IMR-90 (cell line): ENCODE measurements around the gene SGCE. TPM values are rescaled to one million over a fixed set of nuclear protein-coding genes. Genes with fewer than 3 reads are reported as not detected.

Source experiments
- ATAC-seq: fragments of 200-7000 bp; cut with Tn5 transposase; 2 replicates; pipeline ENCODE4 v1.9.1; 2020; ENCODE audit warnings: low read depth, mild to moderate bottlenecking, moderate library complexity
- BruUV-seq: library from RNA; stranded (reverse); fragments of 400-500 nt; replicated peaks from 2 replicates; lab custom pipeline; 2021; lab: Mats Ljungman, UMichigan
- CTCF ChIA-PET: fragments of 300-600 bp; formaldehyde crosslinking; extraction: SDS; loops from one replicate; lab custom pipeline; 2021; ENCODE audit warnings: antibody characterized with exemption; lab: Yijun Ruan, JAX
- POLR2A ChIA-PET: fragments of 300-600 bp; sonication (Branson Sonifier 250); formaldehyde crosslinking; loops from one replicate; lab custom pipeline; 2022; ENCODE audit warnings: antibody characterized with exemption; ENCODE audit not compliant: unreplicated experiment; lab: Charles Lee
- DNase-seq: peaks from one replicate; pipeline ENCODE4 v3.0.0; 2013
- H2AFZ ChIP-seq: replicated peaks from 2 replicates; pipeline ENCODE3; 2013; ENCODE audit warnings: low read length, mild to moderate bottlenecking; ENCODE audit not compliant: poor library complexity
- H2AK5ac ChIP-seq: 2 replicates; pipeline ENCODE4 v1.6.1; 2013; ENCODE audit warnings: low read depth, low read length, inconsistent platforms
- H2AK9ac ChIP-seq: replicated peaks from 2 replicates; pipeline ENCODE3; 2013; ENCODE audit warnings: mild to moderate bottlenecking, low read depth, low read length, moderate library complexity; ENCODE audit not compliant: poor library complexity
- H2BK120ac ChIP-seq: 2 replicates; pipeline ENCODE4 v1.6.1; 2013; ENCODE audit warnings: low read depth, low read length, inconsistent platforms
- H2BK15ac ChIP-seq: 3 replicates; pipeline ENCODE4 v1.6.1; 2013; ENCODE audit warnings: low read depth, low read length, inconsistent platforms
- H2BK20ac ChIP-seq: 2 replicates; pipeline ENCODE4 v1.6.1; 2013; ENCODE audit warnings: low read depth, mild to moderate bottlenecking, inconsistent platforms, low read length, moderate library complexity
- H2BK5ac ChIP-seq: 2 replicates; pipeline ENCODE4 v1.6.1; 2013; ENCODE audit warnings: mild to moderate bottlenecking, low read depth, low read length, inconsistent platforms; ENCODE audit not compliant: poor library complexity, severe bottlenecking
- H3K14ac ChIP-seq: replicated peaks from 2 replicates; pipeline ENCODE4 v1.6.1; 2013; ENCODE audit warnings: low read depth, low read length, inconsistent platforms
- H3K18ac ChIP-seq: 2 replicates; pipeline ENCODE4 v1.6.1; 2013; ENCODE audit warnings: low read depth, low read length, control low read depth
- H3K23ac ChIP-seq: 2 replicates; pipeline ENCODE4 v1.6.1; 2013; ENCODE audit warnings: low read depth, low read length, inconsistent platforms
- H3K27ac ChIP-seq: 2 replicates; pipeline ENCODE4 v1.5.1; 2013; ENCODE audit warnings: mild to moderate bottlenecking, control low read depth, low read length; ENCODE audit not compliant: insufficient read depth
- H3K27me3 ChIP-seq: 2 replicates; pipeline ENCODE4 v1.6.1; 2013; ENCODE audit warnings: low read length; ENCODE audit not compliant: control insufficient read depth, insufficient read depth
- H3K36me3 ChIP-seq: 2 replicates; pipeline ENCODE4 v1.6.1; 2013; ENCODE audit warnings: low read length, mixed read lengths; ENCODE audit not compliant: control insufficient read depth, insufficient read depth
- H3K4ac ChIP-seq: 2 replicates; pipeline ENCODE4 v1.6.1; 2013; ENCODE audit warnings: low read depth, low read length, inconsistent platforms
- H3K4me1 ChIP-seq: 2 replicates; pipeline ENCODE4 v1.6.1; 2013; ENCODE audit warnings: low read length, mixed read lengths; ENCODE audit not compliant: control insufficient read depth, insufficient read depth
- H3K4me2 ChIP-seq: 2 replicates; pipeline ENCODE4 v1.6.1; 2013; ENCODE audit warnings: low read depth, mild to moderate bottlenecking, control low read depth, low read length, moderate library complexity
- H3K4me3 ChIP-seq: 2 replicates; pipeline ENCODE4 v1.5.1; 2013; ENCODE audit warnings: low read depth, mild to moderate bottlenecking, control low read depth, low read length, moderate library complexity; ENCODE audit not compliant: insufficient read depth
- H3K56ac ChIP-seq: 2 replicates; pipeline ENCODE4 v1.6.1; 2013; ENCODE audit warnings: low read length, inconsistent platforms; ENCODE audit not compliant: insufficient read depth; ENCODE audit errors: extremely low read depth
- H3K79me1 ChIP-seq, 2 experiments: 2 replicates each; pipeline ENCODE4 v1.6.1; 2013; ENCODE audit warnings: low read length in 2 of 2, inconsistent platforms in 1 of 2, low read depth in 1 of 2
- H3K9ac ChIP-seq: 2 replicates; pipeline ENCODE4 v1.6.1; 2013; ENCODE audit warnings: low read depth, low read length, control low read depth
- H3K9me1 ChIP-seq: 2 replicates; pipeline ENCODE4 v1.6.1; 2013; ENCODE audit warnings: low read length, inconsistent platforms; ENCODE audit not compliant: insufficient read depth
- H3K9me3 ChIP-seq: 2 replicates; pipeline ENCODE4 v1.6.1; 2013; ENCODE audit warnings: low read length; ENCODE audit not compliant: control insufficient read depth, insufficient read depth
- H4K20me1 ChIP-seq: 2 replicates; pipeline ENCODE4 v1.6.1; 2013; ENCODE audit warnings: low read length, inconsistent platforms; ENCODE audit not compliant: insufficient read depth
- H4K5ac ChIP-seq: 2 replicates; pipeline ENCODE4 v1.6.1; 2013; ENCODE audit warnings: mild to moderate bottlenecking, low read depth, low read length, control low read depth
- H4K8ac ChIP-seq, 2 experiments: 2 replicates each; pipeline ENCODE4 v1.6.1; 2013; ENCODE audit warnings: low read depth in 2 of 2, low read length in 2 of 2, control low read depth in 1 of 2, inconsistent platforms in 1 of 2
- H4K91ac ChIP-seq: 2 replicates; pipeline ENCODE4 v1.6.1; 2013; ENCODE audit warnings: low read depth, low read length, inconsistent platforms; ENCODE audit not compliant: insufficient read depth
- BHLHE40 ChIP-seq: fragments of 150-350 bp; IDR thresholded peaks from 2 replicates; pipeline ENCODE4 v1.6.1; 2016; ENCODE audit warnings: mild to moderate bottlenecking, low read depth, low read length
- CEBPB ChIP-seq: IDR thresholded peaks from 2 replicates; pipeline ENCODE4 v1.6.1; 2012; ENCODE audit warnings: low read depth, low read length, improper control_type of control experiment
- CHD1 ChIP-seq: IDR thresholded peaks from 2 replicates; pipeline ENCODE4 v1.6.1; 2012; ENCODE audit warnings: low read depth, low read length, improper control_type of control experiment
- FOS ChIP-seq: fragments of 150-350 bp; IDR thresholded peaks from 2 replicates; pipeline ENCODE4 v1.6.1; 2016; ENCODE audit warnings: low read depth, low read length
- MAFK ChIP-seq: IDR thresholded peaks from 2 replicates; pipeline ENCODE4 v1.6.1; 2012; ENCODE audit warnings: low read depth, low read length, improper control_type of control experiment
- MAZ ChIP-seq: IDR thresholded peaks from 2 replicates; pipeline ENCODE4 v1.6.1; 2012; ENCODE audit warnings: low read depth, mild to moderate bottlenecking, low read length, improper control_type of control experiment, moderate library complexity, borderline replicate concordance
- MXI1 ChIP-seq: IDR thresholded peaks from 2 replicates; pipeline ENCODE4 v1.6.1; 2012; ENCODE audit warnings: low read depth, mild to moderate bottlenecking, low read length, moderate library complexity, borderline replicate concordance
- NFE2L2 ChIP-seq: fragments of 150-350 bp; IDR thresholded peaks from 2 replicates; pipeline ENCODE4 v1.6.1; 2016; ENCODE audit warnings: low read depth, mild to moderate bottlenecking, low read length
- POLR2A ChIP-seq: IDR thresholded peaks from 2 replicates; pipeline ENCODE4 v1.6.1; 2012; ENCODE audit warnings: mild to moderate bottlenecking, low read depth, low read length
- RAD21 ChIP-seq: IDR thresholded peaks from 2 replicates; pipeline ENCODE4 v1.6.1; 2012; ENCODE audit warnings: low read length, improper control_type of control experiment
- RCOR1 ChIP-seq: IDR thresholded peaks from 2 replicates; pipeline ENCODE4 v1.6.1; 2012; ENCODE audit warnings: mild to moderate bottlenecking, low read length, improper control_type of control experiment; ENCODE audit not compliant: insufficient replicate concordance
- RFX5 ChIP-seq: IDR thresholded peaks from 2 replicates; pipeline ENCODE4 v1.8.0; 2012; ENCODE audit warnings: low read depth, mild to moderate bottlenecking, low read length, moderate library complexity
- SMC3 ChIP-seq: fragments of 150-350 bp; IDR thresholded peaks from 2 replicates; pipeline ENCODE4 v1.6.1; 2016; ENCODE audit warnings: low read depth, mild to moderate bottlenecking, antibody characterized with exemption, low read length, moderate library complexity
- WGBS, 2 experiments: methylation state at CpG; one replicate each; pipeline versions ENCODE4 v1.1.5 to v1.1.7; 2013; ENCODE audit warnings: missing lambda C conversion rate in 2 of 2; ENCODE audit not compliant: insufficient read length in 1 of 2; ENCODE audit errors: extremely low coverage in 2 of 2; 5-methylcytosine and 5-hydroxymethylcytosine counted together
- dilution Hi-C: fragments of 300-500 bp; cut with HindIII; formaldehyde crosslinking; loops from one replicate; pipeline ENCODE4 v1.14.3; 2018; ENCODE audit warnings: low sequenced_read_pairs; ENCODE audit not compliant: unreplicated experiment
- in situ Hi-C: fragments of 300-500 bp; cut with MboI; formaldehyde crosslinking; loops from 3 replicates; pipeline ENCODE4 v1.14.3; 2019; ENCODE audit warnings: low sequenced_read_pairs, inconsistent platforms, mixed read lengths
- intact Hi-C: fragments of 100-400 bp; cut with micrococcal nuclease; formaldehyde crosslinking; loops from 2 replicates; pipeline ENCODE4 v1.10.0; 2022
- polyA plus RNA-seq, 3 experiments: library from polyadenylated mRNA; depleted of rRNA; stranded (reverse); fragments of >200 nt; gene quantifications; 2 replicates each; pipeline ENCODE4 v1.2.3, GENCODE V29; 2012; ENCODE audit warnings: low replicate concordance in 1 of 3
- total RNA-seq: library from RNA; depleted of rRNA; stranded (reverse); fragments of >200 nt; gene quantifications from 2 replicates; pipeline ENCODE4 v1.2.3, GENCODE V29; 2012
- TF ChIP-seq, protein P1 (sequence below): fragments of 150-350 bp; IDR thresholded peaks from 2 replicates; pipeline ENCODE4 v1.6.1; 2016; ENCODE audit warnings: low read depth, mild to moderate bottlenecking, low read length, moderate library complexity, borderline replicate concordance
- TF ChIP-seq, protein P2 (sequence below): conservative IDR thresholded peaks from 2 replicates; pipeline ENCODE4 v1.5.1; 2012; ENCODE audit warnings: mild to moderate bottlenecking, low read depth, low read length, improper control_type of control experiment
- TF ChIP-seq, protein P3 (sequence below): fragments of 150-350 bp; IDR thresholded peaks from 2 replicates; pipeline ENCODE4 v1.6.1; 2017; ENCODE audit warnings: mild to moderate bottlenecking, antibody characterized with exemption, low read length, low read depth

SGCE gene
- total and polyA plus RNA-seq, 2 of the 4 experiments (the other 2 are of a cell fraction), result 39.4 to 40.5 TPM

DNA sequence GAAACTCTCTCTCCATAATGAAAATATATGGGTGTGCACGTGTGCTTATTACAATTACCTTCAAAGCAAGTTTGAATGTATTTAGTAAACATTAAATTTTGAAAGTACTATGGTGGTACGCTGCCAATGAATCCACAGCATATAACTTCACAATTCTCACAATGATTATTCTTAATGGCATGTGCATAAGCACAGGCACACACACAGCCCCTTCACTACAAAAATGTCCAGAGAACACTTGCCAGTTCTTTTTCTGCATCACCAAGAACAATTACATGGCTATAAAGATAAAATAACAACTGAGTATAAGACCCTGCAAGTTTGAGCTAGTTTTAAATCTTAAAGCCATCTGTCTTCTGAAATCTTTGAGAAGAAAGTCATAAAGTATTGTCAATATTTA lies 22.2 kb downstream of the SGCE start:
- ChIA-PET POLR2A (no interaction called here), CTCF (no interaction called here)
- TF ChIP-seq, protein P1, sequence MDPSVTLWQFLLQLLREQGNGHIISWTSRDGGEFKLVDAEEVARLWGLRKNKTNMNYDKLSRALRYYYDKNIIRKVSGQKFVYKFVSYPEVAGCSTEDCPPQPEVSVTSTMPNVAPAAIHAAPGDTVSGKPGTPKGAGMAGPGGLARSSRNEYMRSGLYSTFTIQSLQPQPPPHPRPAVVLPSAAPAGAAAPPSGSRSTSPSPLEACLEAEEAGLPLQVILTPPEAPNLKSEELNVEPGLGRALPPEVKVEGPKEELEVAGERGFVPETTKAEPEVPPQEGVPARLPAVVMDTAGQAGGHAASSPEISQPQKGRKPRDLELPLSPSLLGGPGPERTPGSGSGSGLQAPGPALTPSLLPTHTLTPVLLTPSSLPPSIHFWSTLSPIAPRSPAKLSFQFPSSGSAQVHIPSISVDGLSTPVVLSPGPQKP, result no peak
- no peak for TF ChIP-seq MAFK
- no peak for TF ChIP-seq MAZ
- TF ChIP-seq BHLHE40, result no peak
- TF ChIP-seq POLR2A, result no peak
- TF ChIP-seq, protein P2, sequence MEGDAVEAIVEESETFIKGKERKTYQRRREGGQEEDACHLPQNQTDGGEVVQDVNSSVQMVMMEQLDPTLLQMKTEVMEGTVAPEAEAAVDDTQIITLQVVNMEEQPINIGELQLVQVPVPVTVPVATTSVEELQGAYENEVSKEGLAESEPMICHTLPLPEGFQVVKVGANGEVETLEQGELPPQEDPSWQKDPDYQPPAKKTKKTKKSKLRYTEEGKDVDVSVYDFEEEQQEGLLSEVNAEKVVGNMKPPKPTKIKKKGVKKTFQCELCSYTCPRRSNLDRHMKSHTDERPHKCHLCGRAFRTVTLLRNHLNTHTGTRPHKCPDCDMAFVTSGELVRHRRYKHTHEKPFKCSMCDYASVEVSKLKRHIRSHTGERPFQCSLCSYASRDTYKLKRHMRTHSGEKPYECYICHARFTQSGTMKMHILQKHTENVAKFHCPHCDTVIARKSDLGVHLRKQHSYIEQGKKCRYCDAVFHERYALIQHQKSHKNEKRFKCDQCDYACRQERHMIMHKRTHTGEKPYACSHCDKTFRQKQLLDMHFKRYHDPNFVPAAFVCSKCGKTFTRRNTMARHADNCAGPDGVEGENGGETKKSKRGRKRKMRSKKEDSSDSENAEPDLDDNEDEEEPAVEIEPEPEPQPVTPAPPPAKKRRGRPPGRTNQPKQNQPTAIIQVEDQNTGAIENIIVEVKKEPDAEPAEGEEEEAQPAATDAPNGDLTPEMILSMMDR, result no peak
- no peak for TF ChIP-seq MXI1
- no peak for TF ChIP-seq CEBPB
- TF ChIP-seq NFE2L2, result no peak
- TF ChIP-seq, protein P3, sequence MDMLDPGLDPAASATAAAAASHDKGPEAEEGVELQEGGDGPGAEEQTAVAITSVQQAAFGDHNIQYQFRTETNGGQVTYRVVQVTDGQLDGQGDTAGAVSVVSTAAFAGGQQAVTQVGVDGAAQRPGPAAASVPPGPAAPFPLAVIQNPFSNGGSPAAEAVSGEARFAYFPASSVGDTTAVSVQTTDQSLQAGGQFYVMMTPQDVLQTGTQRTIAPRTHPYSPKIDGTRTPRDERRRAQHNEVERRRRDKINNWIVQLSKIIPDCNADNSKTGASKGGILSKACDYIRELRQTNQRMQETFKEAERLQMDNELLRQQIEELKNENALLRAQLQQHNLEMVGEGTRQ, result no peak
- TF ChIP-seq CHD1, result no peak
- no peak for TF ChIP-seq RCOR1
- TF ChIP-seq RFX5, result no peak
- TF ChIP-seq SMC3, result no peak
- TF ChIP-seq FOS, result no peak
- TF ChIP-seq RAD21, result no peak
- no peaks in the 10 kb centered on the region for H3K27me3 ChIP-seq
- no peak overlapping the region for H2BK5ac ChIP-seq
- H3K4me3 ChIP-seq, result no peak overlapping the region
- no peak overlapping the region for H2AK5ac ChIP-seq
- WGBS, 2 experiments, result no CpG with 5 or more reads among the region's 2 CpGs
- H2BK15ac ChIP-seq, result no peak overlapping the region
- no peak for DNase-seq
- no peak overlapping the region for H3K18ac ChIP-seq
- H3K79me1 ChIP-seq, result peaks cover 3 to 13% of the 10 kb centered on the region in 2 experiments; a peak in 2 of 4 replicates
- intact Hi-C loops, result loop anchor here (1.0 kb wide), 1 partner anchor 843 kb away; no protein-coding TSS in a partner anchor
- H3K56ac ChIP-seq, result no peak overlapping the region
- no peak overlapping the region for H4K91ac ChIP-seq
- H3K14ac ChIP-seq, result no peak overlapping the region
- dilution Hi-C loops, result no loop called here
- H3K36me3 ChIP-seq, result no peaks in the 10 kb centered on the region
- H2BK20ac ChIP-seq, result no peak overlapping the region
- BruUV-seq, result no TSS peak
- H3K4me1 ChIP-seq, result peaks cover 2% of the 10 kb centered on the region; the same call in 1 of the 2 replicates
- H2AK9ac ChIP-seq, result no peak overlapping the region
- in situ Hi-C loops, result no loop called here
- H4K8ac ChIP-seq, result no peak overlapping the region
- no peak for ATAC-seq
- H4K5ac ChIP-seq, result no peak overlapping the region
- H3K9me3 ChIP-seq, result no peaks in the 10 kb centered on the region
- H3K27ac ChIP-seq, result no peak overlapping the region
- H3K9me1 ChIP-seq, result no peaks in the 10 kb centered on the region
- H2BK120ac ChIP-seq, result no peak overlapping the region
- H3K4me2 ChIP-seq, result no peak overlapping the region
- peaks cover 9% of the 10 kb centered on the region; the same call in 1 of the 2 replicates for H4K20me1 ChIP-seq
- no peak overlapping the region for H3K9ac ChIP-seq
- H3K23ac ChIP-seq, result no peak overlapping the region
- no peak overlapping the region for H2AFZ ChIP-seq
- H3K4ac ChIP-seq, result no peak overlapping the region
